Measurements from ENCODE around the gene CCDC33.
A peak's percentile ranks its signal among the peaks of the same experiment; 100 is the strongest.

The CCDC33 gene

DNA sequence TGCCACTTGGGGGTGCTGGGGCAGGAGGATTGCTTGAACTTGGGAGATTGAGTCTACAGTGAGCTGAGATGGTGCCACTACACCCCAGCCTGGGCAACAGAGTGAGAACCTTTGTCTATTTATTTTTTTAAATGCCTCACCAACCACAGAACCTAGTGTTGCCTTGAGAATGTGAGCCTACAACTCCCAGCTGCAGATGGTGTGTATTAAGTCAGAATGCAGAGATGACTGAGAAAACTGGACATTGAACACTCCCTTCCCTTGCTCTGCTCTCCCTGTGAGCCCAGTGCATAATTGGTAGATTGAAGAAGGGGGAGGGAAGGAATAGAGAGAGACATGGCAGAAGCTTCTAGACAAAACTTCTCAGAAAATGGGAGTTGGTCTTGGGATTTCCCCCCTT, 53.5 kb downstream of the CCDC33 start:
- no peak for DNase-seq (ENCODE audit: low read depth)

GRCh38 chr15:74290645-74291044, 54.5 kb downstream of the CCDC33 start:
- no peak for DNase-seq (ENCODE audit: low read depth)

- DNase-seq (ENCODE audit: low read depth): peak; percentile 44
Observed at GRCh38 chr15:74291101-74292071, 55.3 kb downstream of the CCDC33 start.

DNA sequence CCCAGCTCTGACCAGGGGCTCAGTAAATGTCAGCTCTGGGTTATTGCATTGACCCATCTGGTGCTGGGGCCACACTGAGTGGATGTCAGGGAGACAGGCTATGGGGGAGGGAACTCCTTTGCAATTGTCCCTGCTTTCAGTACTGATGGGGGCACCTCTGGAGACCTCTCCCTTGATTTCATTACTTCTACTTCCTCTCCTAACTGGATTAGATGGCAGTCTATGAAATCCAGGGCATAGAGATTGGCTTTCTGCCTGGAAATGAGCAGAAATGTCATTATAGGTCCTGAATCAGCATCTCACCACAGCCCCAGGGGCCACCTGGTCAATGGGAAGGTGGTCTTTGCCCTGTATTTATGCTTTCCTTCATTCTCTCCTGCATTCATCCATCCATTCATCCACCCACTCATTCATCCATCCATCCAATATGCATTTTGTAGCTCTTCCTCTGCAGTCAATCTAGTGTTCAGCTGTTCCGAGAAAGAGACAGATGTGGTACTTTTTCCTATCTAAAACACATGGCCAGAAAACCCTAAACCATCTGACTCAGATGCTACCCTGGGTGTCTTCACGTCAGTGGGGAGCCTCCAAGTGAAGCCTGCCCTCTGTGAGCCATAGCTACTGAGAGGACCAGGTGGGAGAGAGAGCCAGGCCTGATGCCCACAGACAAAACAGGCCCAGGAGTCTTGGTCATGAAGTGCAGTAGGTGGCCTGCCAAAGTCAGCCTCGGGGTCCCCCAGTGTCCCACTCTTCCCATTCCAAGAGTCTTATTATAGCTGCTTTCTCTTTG, 57.1 kb downstream of the CCDC33 start:
- DNase-seq (ENCODE audit: low read depth): no peak

DNA sequence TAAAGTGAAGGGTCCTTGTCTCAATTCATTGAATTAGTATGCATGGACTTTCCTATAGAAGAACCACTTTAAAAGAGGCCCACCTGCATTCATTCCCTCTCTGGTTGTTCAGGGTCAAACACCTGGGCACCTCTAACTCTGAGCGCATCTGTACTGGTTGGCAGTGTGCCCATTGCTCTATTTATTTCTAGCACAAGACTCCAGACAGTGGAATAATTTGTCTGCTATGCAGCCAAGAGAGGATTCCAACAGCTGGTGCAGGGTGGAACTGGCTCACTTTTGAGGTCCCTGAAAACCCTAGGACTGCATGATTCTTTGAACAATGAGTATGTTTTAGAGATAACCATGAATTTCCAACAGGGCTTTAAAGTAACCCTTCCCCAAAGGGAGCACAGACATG, 57.9 kb downstream of the CCDC33 start:
- no peak for DNase-seq (ENCODE audit: low read depth)

- DNase-seq (ENCODE audit: low read depth): no peak
Observed at GRCh38 chr15:74295800-74296199, 59.7 kb downstream of the CCDC33 start.

DNA sequence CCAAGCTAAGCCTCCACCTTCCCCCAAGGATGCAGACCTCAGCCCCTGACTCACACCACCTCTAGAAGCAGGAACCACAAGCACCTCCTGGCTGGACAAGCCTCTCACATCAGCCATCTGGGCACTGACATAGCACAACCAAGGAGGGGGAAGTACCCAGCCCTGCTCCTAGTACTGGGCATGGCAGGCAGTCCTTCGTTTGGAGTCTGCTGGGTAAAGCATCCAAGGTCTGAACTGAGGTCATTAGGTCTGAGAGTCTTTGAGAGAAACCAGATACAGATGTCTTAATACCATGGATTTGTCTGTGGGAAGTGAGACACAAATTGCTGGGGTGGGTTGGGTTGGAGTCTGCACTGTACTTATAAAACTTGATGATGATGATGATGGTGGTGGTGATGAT, 61.8 kb downstream of the CCDC33 start:
- DNase-seq (ENCODE audit: low read depth): no peak

DNA sequence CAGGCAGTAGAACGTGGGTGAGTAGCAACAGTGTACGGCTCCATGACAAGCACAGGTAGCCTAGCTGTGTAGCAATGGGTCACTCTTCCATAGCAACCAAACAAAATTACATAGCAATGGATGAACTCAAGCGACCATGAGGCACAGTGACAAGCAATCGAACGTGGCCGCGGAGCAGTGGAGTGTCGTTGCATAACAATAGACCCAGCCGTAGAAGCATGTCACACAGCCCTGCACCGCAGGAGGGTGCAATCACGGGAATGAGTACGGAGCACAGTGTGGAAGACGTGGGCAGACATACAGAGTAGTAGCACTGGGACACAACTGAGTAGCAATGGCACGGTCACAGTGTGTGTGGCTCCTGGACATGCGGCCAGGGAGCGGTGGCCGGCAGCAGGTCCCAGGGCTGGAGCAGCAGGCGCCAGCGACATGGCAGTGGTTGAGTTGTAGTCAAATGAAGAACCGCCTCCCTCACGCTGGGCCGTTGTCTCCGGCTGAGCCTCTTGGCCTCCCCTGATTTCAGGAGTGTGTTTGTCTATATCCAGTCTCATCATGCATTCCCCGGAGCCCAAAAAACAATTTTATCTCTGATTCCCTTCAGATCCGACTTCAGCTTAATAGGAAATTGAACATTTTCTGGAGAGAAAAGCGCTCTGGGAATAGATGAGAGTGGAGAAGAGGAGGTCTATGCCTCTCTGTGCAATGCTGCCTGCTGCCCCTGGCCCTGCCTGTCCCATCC, 64.1 kb downstream of the CCDC33 start:
- no peak for DNase-seq (ENCODE audit: low read depth)

DNA sequence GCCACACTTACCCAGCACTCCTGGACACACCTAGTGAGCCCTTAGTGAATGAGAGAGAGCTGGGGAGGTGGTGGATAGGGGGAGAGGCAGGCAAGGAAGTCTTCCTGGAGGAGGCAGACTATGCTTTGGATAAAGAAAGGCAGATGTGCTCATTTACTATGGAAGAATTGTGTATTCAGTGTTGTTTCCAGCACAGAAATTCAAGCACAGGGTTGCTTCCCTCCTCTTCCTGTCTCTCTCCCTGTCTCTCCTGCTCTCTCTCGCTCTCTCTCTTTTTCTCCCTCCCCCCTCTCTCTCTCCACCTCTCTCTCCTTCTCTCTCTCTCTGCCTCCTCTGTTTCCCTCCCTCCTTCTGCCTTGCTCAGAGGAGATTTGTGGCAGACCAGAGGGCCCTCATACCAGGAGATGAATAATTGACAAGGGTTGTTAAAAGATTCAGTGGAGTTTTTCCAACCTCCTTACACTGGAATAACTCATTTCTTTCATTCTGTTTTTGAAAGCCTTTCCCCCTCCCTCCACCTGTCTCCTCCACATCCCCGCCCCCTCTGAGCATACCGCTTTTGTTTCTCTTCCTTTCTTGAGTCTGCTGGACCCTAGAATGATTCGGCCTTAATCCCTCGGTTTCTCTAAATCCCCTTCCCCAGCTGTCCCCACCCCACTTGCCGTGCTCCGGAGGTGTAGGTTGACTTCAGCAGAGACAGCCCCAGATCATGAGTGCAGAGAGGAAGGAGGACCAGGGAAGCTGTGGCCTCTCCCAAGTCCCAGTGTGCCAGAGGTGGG, 65.6 kb downstream of the CCDC33 start:
- no peak for DNase-seq (ENCODE audit: low read depth)

- DNase-seq (ENCODE audit: low read depth): no peak
Observed at GRCh38 chr15:74302821-74303359, 66.8 kb downstream of the CCDC33 start.

GRCh38 chr15:74303741-74304309, 67.7 kb downstream of the CCDC33 start:
- no peak for DNase-seq (ENCODE audit: low read depth)

DNA sequence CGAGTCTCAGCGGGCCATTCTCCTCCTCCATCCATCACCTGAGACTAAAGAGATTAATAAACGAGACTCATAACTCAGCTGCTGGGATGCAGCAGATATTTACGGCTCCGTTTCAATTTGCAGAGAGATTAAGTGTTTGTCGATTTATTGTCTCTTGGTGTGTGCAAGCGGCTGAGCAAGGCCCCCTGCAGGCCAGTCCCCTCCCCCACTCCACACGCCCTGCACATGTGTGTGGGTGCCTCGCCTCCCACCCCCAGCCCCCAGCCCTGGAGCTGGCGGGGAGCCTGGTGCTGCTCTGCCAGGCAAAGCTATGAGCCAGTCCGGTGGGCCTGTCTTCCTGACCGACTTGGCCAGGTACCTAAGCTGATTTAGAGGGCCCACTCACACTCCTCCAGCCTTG, 68.3 kb downstream of the CCDC33 start:
- no peak for DNase-seq (ENCODE audit: low read depth)

- no peak for DNase-seq (ENCODE audit: low read depth)
Observed at GRCh38 chr15:74305687-74306086, 69.6 kb downstream of the CCDC33 start.

DNA sequence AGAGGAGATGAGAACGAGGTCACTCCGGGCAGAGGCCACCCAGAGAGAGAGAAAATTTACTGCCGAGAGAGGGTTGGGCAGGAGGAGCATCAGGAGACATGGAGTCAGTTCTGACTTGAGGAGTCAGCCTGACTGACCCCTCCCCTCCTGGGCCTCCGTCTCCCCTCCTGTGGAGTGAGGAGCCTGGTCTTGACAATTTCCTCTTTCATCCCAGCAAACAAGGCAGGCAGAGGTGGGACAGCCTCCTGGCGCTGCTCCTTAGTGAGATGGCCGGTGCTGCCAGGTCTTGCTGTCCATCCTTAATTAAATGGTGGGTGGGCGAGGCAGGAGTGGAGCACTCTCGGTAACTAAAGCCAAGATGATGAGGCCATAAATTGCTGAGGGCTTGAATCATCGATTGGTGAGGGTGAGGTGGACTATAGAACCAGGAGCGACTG, 70.7 kb downstream of the CCDC33 start:
- DNase-seq (ENCODE audit: low read depth): no peak

DNA sequence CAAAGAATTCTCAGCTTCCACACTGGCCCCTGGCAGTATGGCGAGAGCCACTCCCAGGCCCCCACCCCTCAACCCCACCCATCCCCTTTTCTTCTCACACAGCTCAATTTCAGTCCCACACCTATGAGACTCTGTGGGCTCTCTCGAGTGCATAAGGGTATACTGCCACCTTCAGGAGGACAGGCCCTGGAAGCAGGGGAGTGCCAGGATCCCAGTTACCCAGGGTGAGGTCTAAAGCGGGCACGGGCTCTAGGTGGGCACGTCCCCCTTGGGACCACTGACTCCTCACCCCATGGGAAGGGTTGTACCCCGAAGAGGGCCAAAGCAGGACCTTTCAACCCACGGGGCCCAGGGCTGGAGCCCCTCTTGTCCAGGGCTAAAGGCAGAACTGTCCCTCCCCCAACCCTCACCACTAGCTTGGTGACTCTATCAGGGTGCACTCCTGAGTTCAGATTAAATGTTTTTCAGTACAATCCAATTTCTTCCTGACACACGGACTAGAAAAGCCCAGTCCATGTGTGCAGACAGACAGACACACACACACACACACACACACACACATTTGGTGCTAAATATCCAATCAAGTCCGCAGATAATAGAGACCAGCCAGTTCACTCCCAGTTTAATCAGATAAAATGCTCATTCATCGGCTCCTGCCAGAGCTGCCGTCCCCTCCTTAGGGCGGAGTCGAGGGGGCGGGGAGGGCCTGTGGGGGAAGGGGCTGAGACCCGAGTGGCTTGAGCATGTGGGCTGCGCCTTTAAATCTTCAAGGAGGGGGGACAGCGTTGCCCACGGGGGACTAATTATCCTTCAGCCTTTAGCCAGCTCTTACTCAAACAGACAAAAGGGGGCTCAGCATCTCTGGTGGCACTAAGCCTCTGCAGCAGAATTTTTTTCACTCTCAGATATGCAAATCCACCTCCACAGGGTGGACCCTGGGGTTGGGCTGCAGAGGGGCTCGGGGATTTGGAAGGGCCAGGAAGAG, 72.0 kb downstream of the CCDC33 start:
- DNase-seq (ENCODE audit: low read depth): no peak

- no peak for DNase-seq (ENCODE audit: low read depth)
Observed at GRCh38 chr15:74311734-74312444, 75.8 kb downstream of the CCDC33 start.

- DNase-seq (ENCODE audit: low read depth): no peak
Observed at GRCh38 chr15:74312445-74313007, 76.4 kb downstream of the CCDC33 start.

DNA sequence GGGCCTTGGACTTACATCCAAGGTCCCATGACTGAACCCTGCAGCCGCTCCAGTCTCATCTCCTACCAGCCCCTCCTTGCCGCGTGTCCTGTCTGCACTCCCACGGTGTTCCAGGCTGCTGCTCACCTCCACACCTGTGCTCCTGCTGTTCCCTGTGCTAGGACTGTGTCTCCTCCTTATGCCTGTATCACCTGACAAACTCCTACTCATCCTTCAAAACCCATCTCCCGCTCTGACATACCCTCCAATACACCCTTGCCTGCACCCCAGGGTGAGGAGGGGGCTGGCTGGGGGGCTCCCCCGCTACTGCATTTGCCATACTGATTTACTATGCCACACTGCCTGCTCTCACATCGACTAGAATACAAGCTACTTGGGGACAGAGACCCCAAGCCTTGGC, 77.8 kb downstream of the CCDC33 start:
- no peak for DNase-seq (ENCODE audit: low read depth)

Measured in stimulated activated CD8-positive, alpha-beta memory T cell treated with anti-CD3 and anti-CD28 coated beads, Interleukin-15, amount 100 ng/mL, for 24 hours (primary cell).